Gastroesophageal sphincter (tissue), 4 donors: ENCODE data around the gene SMTNL1. TPM values are rescaled to one million over a fixed set of nuclear protein-coding genes. Genes with fewer than 3 reads are reported as not detected.

ENCODE experiments used
- ATAC-seq: fragments of 150-250 bp; one replicate; pipeline ENCODE4 v1.9.1; 2016; ENCODE audit warnings: mild to moderate bottlenecking, moderate library complexity
- H3K27ac ChIP-seq, 4 donors: fragments of 200-600 bp; sonication (generic) in 3 of 4; 1 replicate in 3 of 4; 2 replicates in 1 of 4; pipeline ENCODE4 v1.5.1; 2016 to 2019
- H3K27me3 ChIP-seq: fragments of 200-600 bp; sonication (generic); one replicate; pipeline ENCODE4 v1.5.1; 2019
- H3K36me3 ChIP-seq, 2 donors: fragments of 200-600 bp; sonication (generic); one replicate each; pipeline ENCODE4 v1.5.1; 2019; ENCODE audit warnings: control low read depth in 1 of 2
- H3K4me1 ChIP-seq, 3 donors: fragments of 200-600 bp; sonication (generic); 1 replicate in 2 of 3; 2 replicates in 1 of 3; pipeline ENCODE4 v1.5.1; 2016 to 2019; ENCODE audit warnings: control low read depth in 2 of 3
- H3K4me3 ChIP-seq, 2 donors: fragments of 200-600 bp; sonication (generic); one replicate each; pipeline ENCODE4 v1.5.1; 2019; ENCODE audit warnings: mild to moderate bottlenecking in 1 of 2, moderate library complexity in 1 of 2
- H3K9me3 ChIP-seq, 3 donors: fragments of 200-600 bp; sonication (generic); one replicate each; pipeline ENCODE4 v1.5.1; 2017 to 2019; ENCODE audit warnings: control low read depth in 2 of 3
- CTCF ChIP-seq, 4 experiments: fragments of 200-600 bp in 2 of 4; fragments of 450-650 bp in 2 of 4; sonication (generic) in 1 of 4; IDR thresholded peaks; one replicate each; pipeline ENCODE4 v1.5.1; 2017 to 2019; ENCODE audit warnings: antibody characterized with exemption in 4 of 4, mild to moderate bottlenecking in 2 of 4, moderate library complexity in 2 of 4
- EP300 ChIP-seq: sonication (generic); formaldehyde crosslinking; IDR thresholded peaks from one replicate; pipeline ENCODE4 v1.6.1; 2017; ENCODE audit warnings: antibody characterized with exemption, mild to moderate bottlenecking
- POLR2A ChIP-seq, 2 donors: fragments of 450-650 bp; IDR thresholded peaks; one replicate each; pipeline ENCODE4 v1.6.1; 2017; ENCODE audit warnings: antibody characterized with exemption in 2 of 2, mild to moderate bottlenecking in 2 of 2, moderate library complexity in 1 of 2
- POLR2AphosphoS5 ChIP-seq: sonication (generic); formaldehyde crosslinking; IDR thresholded peaks from one replicate; pipeline ENCODE4 v1.6.1; 2017; ENCODE audit warnings: antibody characterized with exemption
- WGBS, 2 donors: methylation state at CpG; one replicate each; pipeline ENCODE4 v1.1.5; 2018; ENCODE audit warnings: low coverage in 1 of 2; 5-methylcytosine and 5-hydroxymethylcytosine counted together
- total RNA-seq, 4 donors: library from RNA; depleted of rRNA; stranded (reverse); fragments of >200 nt; gene quantifications; one replicate each; pipeline ENCODE4 v1.1.0, GENCODE V29; 2016

SMTNL1 gene
- total RNA-seq, 4 donors from 2014 or later: not detected

GRCh38 chr11:57556041-57556440 lies 18.6 kb downstream of the SMTNL1 start:
- no peak for TF ChIP-seq CTCF (IDR thresholded peaks at IDR 0.05)
- no peak for ATAC-seq
- H3K27ac ChIP-seq: no peak overlapping the region
- no peaks in the 10 kb centered on the region for H3K27me3 ChIP-seq
- H3K9me3 ChIP-seq: no peaks in the 10 kb centered on the region
- 75% methylated on average over 2 of the region's 8 CpGs; no CpG with 5 or more reads in 1 of the 2 donors for WGBS, 2 donors
- no peak overlapping the region for H3K4me3 ChIP-seq
- H3K4me1 ChIP-seq: no peaks in the 10 kb centered on the region
- peaks cover 0 to 93% of the 10 kb centered on the region in 2 donors for H3K36me3 ChIP-seq

GRCh38 chr11:57560146-57560545 lies 22.8 kb downstream of the SMTNL1 start:
- TF ChIP-seq EP300 (no peak), CTCF (IDR thresholded peaks at IDR 0.05) (no peak), POLR2AphosphoS5 (no peak), POLR2A (IDR thresholded peaks at IDR 0.05) (no peak)
- Histone ChIP-seq H3K36me3 (peaks cover 0 to 52% of the 10 kb centered on the region in 2 donors), H3K4me1 (peaks cover 0 to 15% (median 0%) of the 10 kb centered on the region in 3 donors), H3K27ac (no peak overlapping the region), H3K4me3 (no peak overlapping the region), H3K27me3 (no peaks in the 10 kb centered on the region), H3K9me3 (no peaks in the 10 kb centered on the region)
- no CpG with 5 or more reads among the region's 4 CpGs for WGBS, 2 donors
- no peak for ATAC-seq

GRCh38 chr11:57562596-57562995 lies 25.2 kb downstream of the SMTNL1 start:
- Histone ChIP-seq H3K9me3 (no peaks in the 10 kb centered on the region), H3K27ac (no peak overlapping the region), H3K4me1 (peaks cover 3 to 34% (median 9%) of the 10 kb centered on the region in 3 donors), H3K4me3 (no peak overlapping the region), H3K27me3 (no peaks in the 10 kb centered on the region), H3K36me3 (peaks cover 0 to 27% of the 10 kb centered on the region in 2 donors)
- ATAC-seq: no peak
- WGBS, 2 donors: 55 to 57% methylated on average over 2 to 3 of the region's 4 CpGs
- TF ChIP-seq POLR2AphosphoS5: no peak

GRCh38 chr11:57566005-57566904 lies 28.9 kb downstream of the SMTNL1 start:
- TF ChIP-seq POLR2AphosphoS5 (peak; percentile 55), CTCF (IDR thresholded peaks at IDR 0.05) (no peak), EP300 (no peak), POLR2A (IDR thresholded peaks at IDR 0.05) (no peak)
- H3K27ac ChIP-seq: peak overlapping the region; percentile 44 to 89 (median 78)
- peaks cover 3 to 51% (median 19%) of the 10 kb centered on the region in 3 donors for H3K4me1 ChIP-seq
- ATAC-seq: peak; percentile 60
- 26 to 42% methylated on average over 3 of the region's 4 CpGs for WGBS, 2 donors
- peak overlapping the region; percentile 43 to 78 for H3K4me3 ChIP-seq
- H3K36me3 ChIP-seq: no peaks in the 10 kb centered on the region
- no peaks in the 10 kb centered on the region for H3K9me3 ChIP-seq
- no peaks in the 10 kb centered on the region for H3K27me3 ChIP-seq

GRCh38 chr11:57566905-57567514 lies 29.6 kb downstream of the SMTNL1 start:
- no peaks in the 10 kb centered on the region for H3K27me3 ChIP-seq
- H3K27ac ChIP-seq: peak overlapping the region; percentile 1 to 89 (median 78)
- TF ChIP-seq CTCF (IDR thresholded peaks at IDR 0.05) (no peak), EP300 (no peak), POLR2A (IDR thresholded peaks at IDR 0.05) (no peak), POLR2AphosphoS5 (no peak)
- peaks cover 3 to 44% (median 19%) of the 10 kb centered on the region in 3 donors for H3K4me1 ChIP-seq
- 0 to 2% methylated on average over 5 to 6 of the region's 15 CpGs for WGBS, 2 donors
- H3K4me3 ChIP-seq: peak overlapping the region; percentile 43 to 78
- no peak for ATAC-seq
- H3K9me3 ChIP-seq: no peaks in the 10 kb centered on the region
- no peaks in the 10 kb centered on the region for H3K36me3 ChIP-seq
